GM18867 (cell line): Measurements from ENCODE around the gene PPP1R14B.

ENCODE experiments used
- ATAC-seq: cut with Tn5 transposase; IDR thresholded peaks from one replicate; pipeline ENCODE4 v1.9.1; 2021; ENCODE audit warnings: mild to moderate bottlenecking, moderate library complexity; ENCODE audit not compliant: unreplicated experiment

The PPP1R14B gene

DNA sequence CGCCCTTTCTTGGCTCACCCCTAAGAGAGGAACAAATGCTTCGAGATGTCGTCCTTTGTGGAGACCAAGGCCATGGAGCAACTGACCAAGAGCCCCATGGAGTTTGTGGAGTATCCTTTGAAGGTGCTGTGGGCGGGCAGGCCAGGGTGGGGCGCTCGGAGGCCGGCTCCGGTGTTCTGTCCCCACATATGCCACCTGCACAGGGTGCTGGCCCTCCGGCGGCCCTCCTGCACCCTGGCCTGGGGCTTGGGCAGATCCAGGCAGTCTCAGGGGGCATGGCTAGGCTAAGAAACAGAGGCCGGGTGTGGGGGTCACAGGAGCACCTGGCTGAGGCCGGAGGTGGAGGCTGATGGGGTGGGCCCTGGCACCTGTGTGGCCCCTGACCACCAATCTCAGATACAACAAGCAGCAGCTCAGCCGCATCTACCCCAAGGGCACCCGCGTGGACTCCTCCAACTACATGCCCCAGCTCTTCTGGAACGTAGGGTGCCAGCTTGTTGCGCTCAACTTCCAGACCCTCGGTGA, 14.9 kb upstream of the PPP1R14B start:
- no peak for ATAC-seq

DNA sequence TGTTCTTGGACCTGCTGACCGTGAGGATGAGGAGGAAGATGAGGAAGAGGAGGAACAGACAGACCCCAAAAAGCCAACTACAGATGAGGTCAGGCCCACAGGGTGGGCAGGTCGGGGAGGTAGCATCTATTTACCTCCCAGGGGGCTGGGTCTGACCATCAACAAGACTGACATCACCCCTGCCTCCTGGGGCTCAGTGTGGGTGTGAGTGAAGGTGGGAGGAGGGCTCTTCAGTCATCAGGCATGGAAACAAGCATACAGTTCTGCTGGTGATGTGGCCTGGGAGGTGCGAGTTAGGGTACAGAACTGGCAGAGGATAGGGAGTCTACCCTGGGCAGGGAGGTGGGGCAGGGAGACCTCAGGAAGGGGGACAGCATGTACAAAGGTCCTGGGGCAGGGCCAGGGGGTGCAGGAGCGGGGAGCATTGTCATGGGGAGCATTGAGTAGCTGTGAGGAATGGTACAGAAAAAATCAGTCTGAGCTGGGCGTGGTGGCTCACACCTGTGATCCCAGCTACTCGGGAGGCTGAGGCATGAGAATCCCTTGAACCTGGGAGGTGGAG, 13.5 kb upstream of the PPP1R14B start:
- ATAC-seq: no peak

DNA sequence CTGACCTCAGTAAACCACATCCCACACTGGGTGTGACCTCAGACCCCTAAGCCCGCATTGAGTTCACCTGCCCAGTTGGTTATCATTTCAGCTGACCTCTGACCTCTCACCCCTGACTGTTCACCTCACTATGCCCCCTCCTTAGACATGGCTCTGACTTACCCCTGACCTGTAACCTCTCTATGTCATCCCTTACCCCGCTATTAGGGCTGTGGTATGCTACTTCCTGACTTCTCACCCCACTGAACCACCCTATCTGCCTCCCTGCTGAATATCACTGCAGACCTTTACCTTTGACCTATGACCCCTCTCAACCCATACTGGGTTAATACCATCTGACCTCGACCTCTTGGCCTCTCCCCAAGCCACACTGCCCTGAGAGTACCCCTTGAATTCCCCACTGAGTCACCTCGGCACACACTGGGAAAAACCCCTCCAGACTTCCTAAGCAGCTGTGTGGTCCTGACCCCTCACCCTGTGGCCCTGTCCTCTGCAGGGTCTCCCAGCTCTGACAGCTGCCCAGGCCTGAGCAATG, 12.9 kb upstream of the PPP1R14B start:
- no peak for ATAC-seq

DNA sequence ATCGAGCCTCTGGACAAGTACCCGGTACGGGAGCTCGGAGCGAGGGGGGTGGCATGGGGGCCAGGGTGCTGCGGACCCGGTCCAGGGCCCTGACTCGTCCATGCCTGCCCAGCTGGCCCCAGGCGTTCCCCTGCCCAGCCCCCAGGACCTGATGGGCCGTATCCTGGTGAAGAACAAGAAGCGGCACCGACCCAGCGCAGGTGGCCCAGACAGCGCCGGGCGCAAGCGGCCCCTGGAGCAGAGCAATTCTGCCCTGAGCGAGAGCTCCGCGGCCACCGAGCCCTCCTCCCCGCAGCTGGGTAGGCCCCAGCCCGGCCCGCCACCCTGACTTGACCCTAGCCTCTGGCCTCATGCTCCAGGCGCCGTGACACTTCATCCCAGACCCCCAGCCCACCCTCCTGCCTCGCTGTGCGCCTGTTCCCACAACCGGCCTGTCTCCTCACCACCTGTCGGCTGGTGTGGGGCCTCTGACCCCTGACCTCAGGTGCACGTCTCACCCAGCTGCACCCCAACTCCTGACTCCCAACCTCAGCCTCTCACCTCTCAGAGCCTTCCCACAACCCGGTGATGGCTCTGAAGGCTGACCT, 12.3 kb upstream of the PPP1R14B start:
- ATAC-seq: no peak

DNA sequence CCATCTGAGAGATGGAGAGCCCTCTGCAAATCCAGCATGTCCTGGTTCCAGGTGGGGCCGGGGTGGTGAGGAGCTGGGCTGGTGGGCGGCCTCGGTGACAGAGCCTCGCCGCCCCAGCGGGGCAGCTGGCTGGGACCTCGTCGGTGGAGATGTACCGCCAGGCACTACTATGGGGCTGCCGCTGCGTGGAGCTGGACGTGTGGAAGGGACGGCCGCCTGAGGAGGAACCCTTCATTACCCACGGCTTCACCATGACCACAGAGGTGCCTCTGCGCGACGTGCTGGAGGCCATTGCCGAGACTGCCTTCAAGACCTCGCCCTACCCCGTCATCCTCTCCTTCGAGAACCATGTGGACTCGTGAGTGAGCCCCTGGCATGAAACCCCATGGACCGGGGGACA, 11.6 kb upstream of the PPP1R14B start:
- ATAC-seq: no peak

DNA sequence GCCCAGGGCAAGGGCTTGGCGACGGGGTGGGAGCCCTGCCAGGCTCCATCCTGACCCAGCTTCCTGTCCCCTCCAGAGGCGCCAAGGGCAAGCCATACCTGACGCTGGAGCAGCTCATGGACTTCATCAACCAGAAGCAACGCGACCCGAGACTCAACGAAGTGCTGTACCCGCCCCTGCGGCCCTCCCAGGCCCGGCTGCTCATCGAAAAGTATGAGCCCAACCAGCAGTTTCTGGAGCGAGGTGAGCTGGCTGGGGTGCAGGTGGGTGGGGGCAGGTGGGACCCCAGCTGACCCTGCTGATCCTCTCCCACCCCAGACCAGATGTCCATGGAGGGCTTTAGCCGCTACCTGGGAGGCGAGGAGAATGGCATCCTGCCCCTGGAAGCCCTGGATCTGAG, 9.6 kb upstream of the PPP1R14B start:
- ATAC-seq: no peak

DNA sequence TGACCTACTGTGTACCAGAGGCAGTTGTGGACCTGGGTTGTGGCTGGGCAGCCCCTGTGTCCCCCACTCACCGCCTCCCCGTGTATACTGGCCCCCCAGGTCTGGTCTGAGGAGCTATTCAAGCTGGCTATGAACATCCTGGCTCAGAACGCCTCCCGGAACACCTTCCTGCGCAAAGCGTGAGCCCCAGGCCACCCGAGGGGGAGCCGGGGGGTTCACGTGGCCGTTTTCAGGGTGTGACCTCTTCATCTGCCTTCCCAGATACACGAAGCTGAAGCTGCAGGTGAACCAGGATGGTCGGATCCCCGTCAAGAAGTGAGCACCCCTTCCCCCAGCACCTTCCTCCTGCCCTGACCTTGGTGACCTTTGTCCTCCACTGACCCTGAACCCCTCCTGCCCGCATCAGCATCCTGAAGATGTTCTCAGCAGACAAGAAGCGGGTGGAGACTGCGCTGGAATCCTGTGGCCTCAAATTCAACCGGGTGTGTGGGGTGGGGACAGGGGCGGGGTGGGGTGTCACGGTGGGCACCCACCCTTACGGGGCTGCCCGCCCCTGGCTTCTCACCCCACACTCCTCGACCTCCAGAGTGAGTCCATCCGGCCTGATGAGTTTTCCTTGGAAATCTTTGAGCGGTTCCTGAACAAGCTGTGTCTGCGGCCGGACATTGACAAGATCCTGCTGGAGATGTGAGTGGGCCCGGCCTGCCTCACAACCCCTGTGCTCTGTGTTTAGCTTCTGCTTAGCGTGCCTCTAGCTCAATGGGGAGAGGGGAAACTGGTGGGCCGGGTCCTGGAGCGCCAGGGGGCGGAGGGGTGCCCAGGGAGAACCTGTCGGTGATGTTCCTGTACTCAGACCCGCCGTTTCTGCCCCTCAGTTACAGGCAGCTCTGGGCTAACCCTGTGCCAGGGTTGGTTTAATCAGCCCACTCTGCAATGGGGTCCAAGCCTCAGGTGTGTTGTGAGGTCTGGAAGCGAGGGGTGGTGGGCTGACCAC, 8.7 kb upstream of the PPP1R14B start:
- ATAC-seq: no peak

DNA sequence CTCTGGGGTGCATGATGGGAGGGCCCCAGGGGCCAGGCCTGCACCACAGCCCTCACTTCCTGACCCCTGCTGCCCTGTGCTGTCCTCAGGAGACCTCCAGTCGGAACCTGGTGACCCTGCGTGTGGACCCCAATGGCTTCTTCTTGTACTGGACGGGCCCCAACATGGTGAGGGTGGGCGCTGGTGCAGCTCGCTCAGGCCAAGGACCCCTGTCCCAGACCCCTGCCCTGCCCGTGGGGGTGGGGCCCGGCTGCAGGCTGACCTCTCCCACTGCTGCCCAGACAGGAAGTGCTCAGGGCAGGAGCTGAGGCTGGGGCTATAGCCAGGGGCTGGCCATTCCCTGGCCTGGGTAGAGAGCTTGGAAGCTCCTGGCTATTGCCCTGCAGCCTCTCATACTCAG, 7.6 kb upstream of the PPP1R14B start:
- no peak for ATAC-seq

DNA sequence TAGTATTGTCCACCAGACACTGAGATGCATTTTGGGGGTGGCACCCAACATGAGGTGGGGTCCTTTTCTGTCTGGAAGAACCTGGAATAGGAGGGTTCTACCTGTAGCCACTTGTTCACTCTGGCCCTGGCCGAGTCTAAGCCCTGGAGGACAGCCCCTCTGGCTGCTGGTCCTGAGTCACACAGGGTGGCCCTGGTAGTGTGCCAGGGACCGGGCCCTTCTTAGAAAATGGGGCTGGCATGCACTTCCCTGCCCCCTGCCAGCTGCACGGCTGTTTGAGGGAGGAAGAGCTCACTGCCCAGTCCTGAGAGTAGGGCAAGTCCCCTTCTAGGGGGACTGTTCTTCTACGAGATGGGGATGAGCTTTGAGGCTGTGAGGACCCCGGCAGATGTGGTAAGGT, 6.7 kb upstream of the PPP1R14B start:
- no peak for ATAC-seq

DNA sequence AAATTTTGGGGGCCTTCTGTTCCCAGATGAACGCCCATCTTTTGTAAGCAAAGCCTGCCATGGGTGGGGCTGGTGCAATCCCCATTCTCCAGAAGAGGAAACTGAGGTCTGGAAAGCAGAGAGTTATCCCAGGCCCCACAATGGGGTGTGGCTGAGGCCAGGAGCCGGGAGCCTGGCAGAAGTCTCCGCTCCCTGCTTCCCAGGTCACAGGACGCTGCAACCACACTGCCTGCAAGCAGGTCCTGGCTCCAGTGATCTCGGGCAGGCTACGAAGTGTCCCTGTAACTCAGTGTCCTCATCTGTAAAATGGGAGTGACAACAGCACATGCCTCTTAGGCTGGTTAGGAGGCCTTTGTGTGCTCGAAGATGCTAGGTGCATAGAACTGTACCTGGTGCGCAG, 6.3 kb upstream of the PPP1R14B start:
- ATAC-seq: no peak

DNA sequence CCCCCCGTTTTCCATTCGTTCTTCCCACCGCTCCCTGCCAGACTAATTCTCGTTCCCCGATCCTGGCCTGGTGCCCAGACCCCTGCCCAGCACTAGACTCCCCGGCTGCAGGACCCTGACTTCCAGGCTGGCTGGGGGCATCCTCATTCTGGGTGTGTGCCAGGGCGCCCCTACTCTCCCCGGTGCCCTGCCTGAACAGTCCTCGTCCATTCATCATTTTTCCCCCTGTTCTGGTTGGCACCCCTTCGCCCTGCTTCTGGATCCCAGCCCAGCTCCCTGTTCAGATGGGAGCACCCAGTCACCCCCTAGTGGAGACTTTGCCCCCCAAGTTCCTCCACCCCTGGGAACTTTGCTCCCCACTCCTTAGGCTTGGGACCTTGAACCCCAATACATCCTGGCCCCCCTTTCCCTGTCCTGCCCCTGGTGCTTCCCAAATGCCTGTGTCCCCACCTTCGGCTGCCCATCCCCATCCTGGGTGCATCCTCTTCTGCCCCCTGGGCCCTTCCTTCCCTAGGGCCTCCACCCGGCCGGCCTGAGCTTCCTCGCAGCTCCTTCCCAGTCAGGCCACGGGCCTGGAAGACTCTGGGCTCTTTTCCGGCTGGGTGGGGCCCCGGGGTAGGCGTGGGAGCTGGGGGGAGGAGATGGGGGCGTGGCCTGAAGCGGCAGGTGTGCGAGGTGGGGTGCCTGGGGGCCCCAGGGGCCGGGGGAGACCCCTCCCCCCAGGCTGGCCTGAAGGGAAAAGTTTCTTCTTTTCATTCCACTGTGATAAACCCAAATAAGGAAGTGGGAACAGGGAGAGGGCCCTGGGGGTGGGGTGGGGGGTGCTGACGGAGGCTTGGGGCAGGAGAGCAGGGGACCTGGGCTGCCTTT, 5.5 kb upstream of the PPP1R14B start:
- no peak for ATAC-seq

DNA sequence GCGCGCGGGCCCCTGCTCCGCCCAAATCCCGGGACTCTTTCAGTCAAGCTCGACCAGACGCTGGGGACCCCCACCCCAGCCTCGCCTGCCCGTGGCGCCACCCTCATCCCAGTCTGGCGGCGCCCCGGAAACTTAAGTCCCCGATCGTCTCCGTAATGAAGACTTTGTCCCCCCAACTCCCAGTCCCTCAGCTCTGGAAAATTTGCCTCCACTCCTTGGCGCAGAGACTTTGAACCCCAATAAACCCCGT, 4.9 kb upstream of the PPP1R14B start:
- no peak for ATAC-seq

DNA sequence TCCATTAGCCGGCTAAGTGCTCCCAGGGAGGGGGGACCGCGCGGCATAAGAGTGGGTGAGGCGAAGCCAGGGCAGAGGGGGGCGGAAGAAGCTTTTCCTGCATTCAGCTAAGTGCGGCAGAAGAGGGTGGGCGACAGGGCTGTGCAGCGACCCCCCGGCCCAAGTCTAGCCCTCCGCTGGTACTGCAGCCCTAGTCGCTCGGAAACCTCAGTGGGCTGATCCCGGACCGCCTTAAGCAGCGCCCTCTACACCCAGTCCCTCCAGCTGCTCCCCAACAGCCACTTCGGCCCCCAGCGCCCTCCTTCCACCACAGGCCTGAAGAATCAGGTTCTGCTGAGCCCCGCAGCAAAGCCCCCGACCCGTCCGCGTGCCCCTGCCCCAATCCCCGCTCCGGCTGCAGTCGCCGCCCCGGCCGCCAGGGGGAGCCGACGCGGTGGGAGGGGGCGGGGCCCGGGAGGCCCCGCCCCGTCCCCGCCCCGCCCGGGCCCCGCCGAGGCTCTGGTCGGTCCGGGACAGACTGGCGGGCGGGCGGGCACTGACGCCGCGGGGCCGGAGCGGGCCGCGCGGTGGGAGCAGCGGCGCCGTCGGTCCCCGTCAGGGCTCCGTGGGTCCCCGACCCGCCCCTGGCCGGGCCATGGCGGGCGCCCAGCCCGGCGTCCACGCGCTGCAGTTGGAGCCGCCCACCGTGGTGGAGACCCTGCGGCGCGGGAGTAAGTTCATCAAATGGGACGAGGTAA, 4.4 kb upstream of the PPP1R14B start, which contains the start of gene PLCB3:
TSS of gene PLCB3 (plus strand) at position 515 of the 737 bp plus-strand sequence. CDS start at position 635, 120 bp downstream.
- ATAC-seq: peak; percentile 46

DNA sequence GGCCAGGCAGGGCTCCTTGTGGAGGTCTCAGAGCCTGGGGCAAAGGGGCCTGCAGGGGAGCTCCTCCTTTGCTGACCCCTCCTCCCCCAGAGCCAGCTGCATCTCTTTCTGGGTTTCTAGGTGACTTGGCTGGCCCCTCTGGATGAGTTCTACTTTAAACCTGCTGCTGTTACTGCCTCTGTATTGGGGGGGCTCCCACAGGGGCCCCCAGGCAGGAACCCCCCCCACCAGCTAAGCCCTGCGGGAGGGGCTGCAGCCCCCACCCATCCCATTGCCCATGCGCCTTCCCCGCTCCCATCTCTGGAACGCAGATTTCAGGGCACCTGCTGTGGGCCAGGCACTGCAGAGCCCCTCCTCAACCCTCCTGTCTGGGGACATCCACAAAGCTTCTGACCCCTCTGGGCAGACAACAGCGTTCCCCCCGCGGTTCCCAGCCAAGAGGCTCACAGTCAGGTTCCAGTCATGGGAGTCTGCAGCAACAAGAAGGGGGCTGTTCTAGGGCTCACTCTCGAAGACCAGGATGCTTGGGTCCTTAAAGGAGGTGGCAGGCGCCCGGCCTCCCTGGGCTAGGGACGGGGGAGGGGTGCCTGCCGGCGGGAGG, 3.8 kb upstream of the PPP1R14B start:
- ATAC-seq: no peak

DNA sequence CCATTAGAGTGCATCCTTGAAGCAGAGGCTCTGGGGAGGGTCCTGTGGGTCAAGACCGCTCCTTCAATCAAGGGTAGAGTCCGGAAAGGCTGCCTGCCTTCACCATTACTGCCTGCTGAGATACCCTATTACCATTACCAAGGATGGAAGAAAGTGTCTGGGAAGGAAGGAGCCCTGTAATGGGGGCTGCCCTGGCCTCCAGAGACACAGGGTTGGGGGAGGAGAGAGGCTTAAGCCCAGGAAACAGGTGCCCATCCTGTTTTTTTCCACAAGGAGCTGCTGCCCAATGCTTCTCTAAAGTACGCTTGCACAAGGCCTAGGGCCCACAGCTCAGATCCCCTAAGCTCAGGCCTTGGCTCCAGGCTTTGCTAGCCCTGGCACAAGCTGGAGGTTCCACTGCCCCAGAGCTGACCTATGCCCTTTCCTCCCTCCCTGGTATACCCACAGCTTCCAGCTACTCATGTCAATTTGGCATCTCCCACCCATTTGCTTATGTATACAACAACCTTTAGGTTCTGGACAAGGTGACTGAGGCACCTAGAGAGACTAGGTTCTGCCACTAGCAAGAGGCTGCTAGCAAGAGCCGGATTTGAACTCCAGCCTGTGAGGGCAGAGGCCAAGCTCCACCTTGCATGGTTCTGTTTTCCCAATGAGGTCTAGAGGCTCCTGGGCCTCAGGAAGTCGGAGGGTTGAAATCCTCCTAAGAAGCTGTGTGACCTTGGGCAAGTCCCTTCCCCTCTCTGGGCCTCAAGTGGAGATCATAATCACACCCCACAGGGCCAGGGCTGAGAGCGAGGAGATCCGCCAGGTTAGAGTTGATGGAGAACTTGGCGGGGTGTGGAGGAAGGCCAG, 3.0 kb upstream of the PPP1R14B start:
- ATAC-seq: no peak

DNA sequence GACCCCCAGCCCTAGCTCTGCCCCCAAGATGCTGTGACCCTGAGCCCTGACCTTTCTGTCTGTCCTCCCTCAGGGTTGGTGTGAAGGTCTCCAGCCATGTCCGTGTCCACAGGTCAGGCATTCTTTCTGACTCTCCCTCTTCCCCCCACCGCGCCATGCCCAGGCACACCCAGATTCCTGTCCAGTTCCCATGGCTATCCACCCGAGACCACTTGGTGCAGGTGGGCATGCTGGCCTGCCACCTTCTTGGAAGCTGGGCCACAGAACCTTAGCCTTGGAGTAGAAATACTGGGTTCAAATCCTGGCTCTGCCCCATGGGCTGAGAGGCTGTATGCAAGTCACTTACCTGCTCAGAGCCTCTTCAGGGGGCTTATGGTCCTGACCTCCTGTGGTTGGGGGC, 2.3 kb upstream of the PPP1R14B start:
- ATAC-seq: no peak

DNA sequence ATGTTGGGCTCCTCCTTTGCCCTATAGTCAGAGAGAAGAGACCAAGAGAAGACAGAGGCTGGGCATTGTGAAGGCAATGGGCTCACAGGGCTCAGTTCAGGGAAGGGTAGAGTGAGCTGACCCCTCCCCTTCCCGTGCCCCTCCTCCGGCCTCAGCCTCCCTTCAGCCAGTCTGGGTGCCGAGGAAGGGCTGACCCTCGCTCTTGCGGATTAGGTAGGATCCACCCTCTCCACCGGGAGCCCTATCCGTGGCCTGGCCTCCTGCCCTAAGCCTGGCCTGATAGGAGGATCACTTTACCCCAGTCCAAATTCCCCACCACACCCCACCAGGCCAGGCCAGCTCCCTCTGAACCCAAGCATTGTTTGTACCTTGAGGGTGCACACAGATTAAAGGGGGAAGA, 1.8 kb upstream of the PPP1R14B start:
- no peak for ATAC-seq

DNA sequence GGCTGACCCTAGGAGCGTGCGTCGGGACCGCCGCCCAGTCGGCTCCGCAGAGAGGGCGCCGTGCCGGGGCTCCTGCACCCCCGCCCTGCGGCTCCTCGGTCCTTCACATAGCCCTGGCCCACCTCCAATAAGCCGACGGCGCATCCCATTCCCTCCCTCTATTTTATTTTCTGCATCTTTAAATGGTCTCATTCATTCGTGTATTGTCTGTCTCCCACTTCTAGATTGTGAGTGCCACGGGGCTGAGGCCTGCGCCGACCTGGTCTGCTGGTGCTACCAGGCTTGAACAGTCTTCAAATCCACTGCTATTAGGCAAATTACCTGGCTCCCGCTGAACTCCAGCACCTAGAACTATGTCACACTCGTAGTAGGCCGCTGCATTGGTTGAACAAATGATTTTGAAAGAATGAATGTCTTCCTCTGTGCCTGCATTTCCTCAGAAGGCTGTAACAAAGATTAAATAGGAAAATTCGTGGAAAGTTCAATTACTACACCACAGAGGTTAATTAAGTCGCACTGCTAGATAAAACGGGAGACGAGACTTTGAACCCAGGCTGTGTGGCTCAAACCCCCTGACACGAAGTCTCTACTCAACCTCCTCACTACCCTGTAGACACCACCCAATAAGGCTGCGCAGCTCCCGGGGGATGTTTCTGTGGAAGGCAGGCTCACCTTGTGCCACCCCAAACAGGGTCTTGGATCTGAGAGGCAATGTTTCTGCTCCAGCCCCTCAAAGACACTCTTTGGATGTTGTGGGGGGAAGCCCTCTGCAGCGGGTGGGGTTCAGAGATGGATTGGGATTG, 1.2 kb upstream of the PPP1R14B start:
- ATAC-seq: no peak
